A673 (cell line): ENCODE data around the gene SYCN.

ENCODE experiments used
- CTCF ChIP-seq: fragments of 300-800, 200-600 bp; sonication (generic); conservative IDR thresholded peaks from 2 replicates; pipeline ENCODE4 v1.5.1; 2017; ENCODE audit warnings: low read depth, mild to moderate bottlenecking, antibody characterized with exemption, low read length, moderate library complexity, mixed read lengths
- EZH2 ChIP-seq: fragments of 200-600 bp; sonication (generic); IDR thresholded peaks from 2 replicates; pipeline ENCODE4 v1.6.1; 2017; ENCODE audit warnings: borderline replicate concordance, low read depth, mild to moderate bottlenecking, mixed read lengths, antibody characterized with exemption, low read length; ENCODE audit not compliant: poor library complexity, severe bottlenecking

- TF ChIP-seq CTCF: 0 out of 2 replicates have a peak, but pooled peaks have one; percentile 12
- no peak for TF ChIP-seq EZH2
Measured at GRCh38 chr19:39197808-39198207, 6.3 kb downstream of the SYCN start.
